Fibroblast of skin of scalp (primary cell): ENCODE data around the gene NUCB1.
A peak's percentile ranks its signal among the peaks of the same experiment; 100 is the strongest.

Experiments
- DNase-seq: peaks from one replicate; pipeline ENCODE4 v3.0.0-alpha.2; 2013

NUCB1 gene

GRCh38 chr19:48935864-48936263 is 35.8 kb downstream of the NUCB1 start:
- DNase-seq = no peak

- no peak for DNase-seq
Observed at GRCh38 chr19:48938256-48938655, 38.1 kb downstream of the NUCB1 start.

GRCh38 chr19:48940902-48941301 is 40.8 kb downstream of the NUCB1 start:
- DNase-seq = no peak

DNA sequence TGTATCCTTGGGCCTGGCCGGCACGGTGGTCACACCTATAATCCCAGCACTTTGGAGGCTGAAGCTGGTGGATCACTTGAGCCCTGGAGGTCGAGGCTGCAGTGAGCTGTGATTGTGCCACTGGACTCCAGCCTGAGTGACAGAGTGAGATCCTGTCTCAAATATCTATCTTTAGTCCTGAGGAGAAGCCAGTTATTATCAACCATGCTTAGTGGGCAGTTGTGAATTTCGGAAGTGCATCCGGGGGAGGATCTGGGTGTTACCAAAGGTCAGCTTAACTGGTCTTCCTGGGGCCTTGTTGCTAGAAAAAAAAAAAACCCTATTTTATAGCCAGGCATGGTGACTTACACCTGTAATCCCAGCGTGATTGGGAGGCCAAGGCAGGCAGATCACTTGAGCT is 43.0 kb downstream of the NUCB1 start:
- DNase-seq = no peak

GRCh38 chr19:48945415-48945814 is 45.3 kb downstream of the NUCB1 start:
- no peak for DNase-seq

GRCh38 chr19:48945817-48946216 is 45.7 kb downstream of the NUCB1 start:
- no peak for DNase-seq

GRCh38 chr19:48946463-48947257 is 46.5 kb downstream of the NUCB1 start:
- DNase-seq = no peak

- DNase-seq = no peak
Observed at GRCh38 chr19:48947258-48947542, 47.1 kb downstream of the NUCB1 start.

DNA sequence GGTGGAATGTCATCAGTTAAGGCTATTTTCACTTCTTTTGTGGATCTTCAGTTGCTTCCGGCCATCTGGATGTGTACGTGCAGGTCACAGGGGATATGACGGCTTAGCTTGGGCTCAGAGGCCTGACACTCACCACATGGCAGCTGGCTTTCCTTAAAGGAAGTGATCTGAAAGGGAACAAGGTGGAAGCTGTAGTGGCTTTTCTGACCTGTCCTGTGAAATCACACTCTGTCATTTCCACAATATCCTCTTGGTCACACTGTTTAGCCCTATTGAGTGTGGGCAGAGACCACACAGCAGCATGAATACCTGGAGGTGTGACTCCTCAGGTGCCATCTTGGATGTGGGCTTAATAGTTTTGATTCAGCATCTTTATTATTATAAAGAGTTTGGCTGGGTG is 50.0 kb downstream of the NUCB1 start:
- no peak for DNase-seq

DNA sequence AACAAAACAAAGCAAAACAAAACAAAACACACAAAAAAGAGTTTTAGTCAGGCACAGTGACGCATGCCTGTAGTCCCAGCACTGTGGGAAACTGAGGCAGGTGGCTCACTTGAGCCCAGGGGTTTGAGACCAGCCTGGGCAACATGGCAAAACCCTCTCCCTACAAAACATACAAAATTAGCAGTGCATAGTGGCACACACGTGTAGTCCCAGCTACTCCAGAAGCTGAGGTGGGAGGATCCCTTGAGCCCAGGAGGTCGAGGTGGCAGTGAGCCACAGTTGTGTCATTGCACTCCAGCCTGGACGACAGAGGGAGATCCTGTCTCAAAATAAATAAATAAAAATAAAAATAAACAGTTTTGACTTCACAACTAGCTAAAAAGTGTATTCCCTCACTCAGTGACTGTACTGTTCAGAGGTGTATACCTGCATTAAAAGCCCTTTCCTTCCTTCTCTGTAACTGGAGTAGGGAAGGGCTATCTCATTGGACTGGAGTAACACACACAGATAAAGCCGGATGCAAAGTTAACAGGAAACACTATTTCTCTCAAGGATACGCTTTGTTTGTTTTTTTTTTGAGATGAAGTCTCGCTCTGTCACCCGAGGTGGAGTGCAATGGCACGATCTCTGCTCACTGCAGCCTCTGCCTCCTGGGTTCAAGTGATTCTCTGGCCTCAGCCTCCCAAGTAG is 50.9 kb downstream of the NUCB1 start:
- no peak for DNase-seq

GRCh38 chr19:48953141-48953540 is 53.0 kb downstream of the NUCB1 start:
- no peak for DNase-seq

GRCh38 chr19:48953990-48954594 is 54.0 kb downstream of the NUCB1 start:
- DNase-seq = no peak

DNA sequence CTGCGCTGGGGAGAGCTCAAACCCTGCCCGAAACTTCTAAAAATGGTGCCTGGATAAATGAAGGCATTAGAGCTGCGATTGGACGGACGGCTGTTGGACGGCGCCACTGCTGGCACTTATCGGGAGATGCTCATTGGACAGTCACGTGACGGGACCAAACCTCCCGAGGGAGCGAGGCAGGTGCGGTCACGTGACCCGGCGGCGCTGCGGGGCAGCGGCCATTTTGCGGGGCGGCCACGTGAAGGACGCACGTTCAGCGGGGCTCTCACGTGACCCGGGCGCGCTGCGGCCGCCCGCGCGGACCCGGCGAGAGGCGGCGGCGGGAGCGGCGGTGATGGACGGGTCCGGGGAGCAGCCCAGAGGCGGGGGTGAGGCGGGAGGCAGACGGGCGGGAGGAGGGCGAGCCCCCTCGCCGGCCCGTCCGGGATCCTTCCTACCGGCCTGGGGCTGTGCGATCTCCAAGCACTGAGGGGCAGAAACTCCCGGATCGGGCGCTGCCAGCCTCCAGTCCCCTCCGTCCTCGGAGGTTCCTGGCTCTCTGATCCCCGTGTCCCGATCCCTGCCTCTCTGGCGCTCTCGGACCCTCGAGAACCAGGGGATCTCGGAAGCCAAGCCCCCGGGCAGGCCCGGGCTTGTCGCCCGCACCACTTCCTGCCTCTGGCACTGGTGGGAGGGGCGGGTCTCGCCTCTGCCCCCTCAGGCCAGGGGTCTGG is 54.6 kb downstream of the NUCB1 start, which contains the start of gene BAX:
TSS of gene BAX (plus strand) at position 281 of the 713 bp plus-strand sequence. CDS start at position 335, 54 bp downstream.
- DNase-seq = peak; percentile 96

DNA sequence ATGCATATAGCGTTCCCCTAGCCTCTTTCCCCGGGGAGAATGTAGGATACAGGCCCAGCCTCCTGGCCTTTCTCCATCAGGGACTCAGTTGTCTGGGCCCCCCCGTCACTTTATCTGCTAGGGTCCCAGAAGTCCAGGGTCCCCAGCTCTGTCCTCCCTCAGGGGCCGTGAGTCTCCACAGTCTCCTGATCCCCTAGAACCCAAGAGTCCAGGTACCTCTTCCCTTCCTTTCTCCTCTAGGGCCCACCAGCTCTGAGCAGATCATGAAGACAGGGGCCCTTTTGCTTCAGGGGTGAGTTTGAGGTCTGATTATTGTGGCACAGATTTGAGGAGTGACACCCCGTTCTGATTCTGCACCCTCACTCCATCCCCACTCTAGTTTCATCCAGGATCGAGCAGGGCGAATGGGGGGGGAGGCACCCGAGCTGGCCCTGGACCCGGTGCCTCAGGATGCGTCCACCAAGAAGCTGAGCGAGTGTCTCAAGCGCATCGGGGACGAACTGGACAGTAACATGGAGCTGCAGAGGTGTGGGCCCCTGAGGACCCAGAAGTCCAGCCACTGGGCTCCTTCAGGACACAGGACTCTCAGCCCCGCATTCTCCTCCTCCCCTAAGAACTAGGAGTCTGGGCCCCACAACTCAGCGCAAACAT is 55.3 kb downstream of the NUCB1 start:
- DNase-seq = no peak

DNA sequence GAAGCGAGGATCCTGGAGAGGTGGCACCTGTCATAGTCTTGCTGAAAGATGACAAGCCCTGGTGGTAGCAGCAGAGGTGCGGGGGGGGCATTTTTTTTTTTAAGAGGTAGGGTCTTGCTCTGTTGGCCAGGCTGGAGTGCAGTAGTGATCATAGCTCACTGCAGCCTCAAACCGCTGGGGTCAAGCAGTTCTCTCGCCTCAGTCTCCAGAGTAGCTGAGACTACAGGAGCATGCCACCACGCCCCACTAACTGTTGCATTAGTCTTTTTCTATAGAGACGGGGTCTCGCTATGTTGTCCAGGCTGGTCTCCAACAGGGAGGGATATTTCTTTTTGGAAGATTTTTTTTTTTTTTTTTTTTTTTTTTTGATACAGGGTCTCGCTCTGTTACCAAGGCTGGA is 57.9 kb downstream of the NUCB1 start:
- DNase-seq = no peak

DNA sequence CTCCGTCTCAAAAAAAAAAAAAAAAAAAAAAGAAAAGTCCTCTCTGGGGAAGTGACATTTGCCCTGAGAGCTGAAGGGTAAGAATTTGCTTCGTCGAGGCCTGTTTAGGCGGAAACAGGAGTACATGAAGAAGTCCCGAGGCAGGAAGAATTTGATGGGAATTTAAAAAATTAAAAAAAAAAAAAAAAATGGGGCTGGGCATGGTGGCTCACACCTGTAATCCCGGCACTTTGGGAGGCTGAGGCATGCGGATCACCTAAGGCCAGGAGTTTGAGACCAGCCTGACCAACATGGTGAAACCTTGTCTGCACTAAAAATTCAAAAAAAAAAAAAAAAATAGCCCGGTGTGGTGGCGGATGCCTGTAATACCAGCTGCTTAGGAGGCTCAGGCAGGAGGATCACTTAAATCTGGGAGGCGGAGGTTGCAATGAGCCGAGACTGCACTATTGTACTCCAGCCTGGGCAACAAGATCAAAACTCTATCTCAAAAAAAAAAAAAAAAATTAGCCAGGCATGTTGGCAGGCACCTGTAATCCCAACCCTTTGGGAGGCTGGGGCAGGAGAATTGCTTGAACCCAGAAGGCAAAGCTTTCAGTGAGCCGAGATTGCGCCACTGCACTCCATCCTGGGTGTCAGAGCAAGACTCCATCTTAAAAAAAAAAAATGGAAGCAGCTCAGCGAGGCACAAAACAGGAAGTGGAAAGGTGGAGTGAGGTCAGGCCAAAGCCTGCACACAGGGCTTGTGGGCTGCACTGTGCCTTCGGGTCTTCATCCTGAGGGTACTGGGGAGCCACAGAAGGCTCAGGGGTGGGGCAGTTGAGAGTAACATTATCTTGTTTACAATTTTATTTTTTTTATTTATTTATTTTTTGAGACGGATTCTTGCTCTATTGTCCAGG is 59.5 kb downstream of the NUCB1 start:
- no peak for DNase-seq

- DNase-seq = no peak
Observed at GRCh38 chr19:48961051-48961649, 61.0 kb downstream of the NUCB1 start.

DNA sequence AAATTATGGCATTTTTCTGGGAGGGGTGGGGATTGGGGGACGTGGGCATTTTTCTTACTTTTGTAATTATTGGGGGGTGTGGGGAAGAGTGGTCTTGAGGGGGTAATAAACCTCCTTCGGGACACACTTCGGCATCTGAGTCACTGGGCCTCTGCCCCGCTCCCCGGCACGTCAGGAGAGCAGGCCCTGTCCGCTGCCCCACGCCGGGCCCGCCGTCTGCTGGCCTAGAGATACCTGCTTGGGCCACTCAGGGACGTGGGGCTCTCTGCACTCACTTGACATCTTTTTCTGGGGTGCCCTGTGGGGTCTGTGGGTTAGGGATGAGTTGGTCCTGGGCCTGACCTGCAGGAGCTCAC is 61.5 kb downstream of the NUCB1 start:
- no peak for DNase-seq

- peak; percentile 13 for DNase-seq
Observed at GRCh38 chr19:48962029-48962848, 62.1 kb downstream of the NUCB1 start.

GRCh38 chr19:48962849-48963165 is 62.7 kb downstream of the NUCB1 start:
- no peak for DNase-seq
